Measurements from ENCODE around the gene PRR23E. TPM values are rescaled to one million over a fixed set of nuclear protein-coding genes. Genes with fewer than 3 reads are reported as not detected.

Gene PRR23E
- total and polyA plus RNA-seq, 10 of the 15 experiments (the other 5 are each of a cell fraction or from before 2014, with no cell fraction given): not detected

DNA sequence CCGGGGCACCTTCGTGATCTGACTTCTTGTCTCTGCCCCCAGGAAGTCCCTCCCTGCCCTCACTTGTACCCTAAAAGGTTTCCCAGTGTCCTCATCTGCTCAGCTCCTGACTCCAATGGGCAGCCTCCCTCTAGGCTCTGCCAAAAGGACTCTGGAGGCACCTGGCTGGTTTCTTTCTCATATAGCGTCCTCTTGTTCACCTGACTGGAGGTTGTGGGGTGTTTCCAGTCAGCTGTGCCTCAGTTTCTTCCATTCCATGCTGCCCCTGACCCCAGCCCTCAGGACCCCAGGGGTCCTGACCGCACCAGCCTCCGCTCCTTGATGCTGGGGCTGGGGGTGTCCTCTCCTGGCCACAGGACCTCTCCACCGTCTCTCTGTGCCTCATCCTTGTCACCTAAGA lies 2.5 kb downstream of the PRR23E start:
- Histone ChIP-seq H3K4me2 (ENCODE audit: control insufficient read depth, insufficient read depth) (no peak overlapping the region), H3K27me3 (replicated peaks in 1 of 2; ENCODE audit: control insufficient read depth in 2 of 2, insufficient read depth in 2 of 2, low read length in 1 of 2) (no peaks in the 10 kb centered on the region), H3K36me3 (ENCODE audit: control insufficient read depth in 2 of 2, insufficient read depth in 2 of 2, low read length in 1 of 2) (no peaks in the 10 kb centered on the region), H3K9me3 (replicated peaks; ENCODE audit: control insufficient read depth, insufficient read depth, low read length) (no peaks in the 10 kb centered on the region; the same call in 2 of the 3 replicates), H3K4me3 (no peak overlapping the region), H3K79me2 (ENCODE audit: control insufficient read depth, insufficient read depth, low read length) (no peaks in the 10 kb centered on the region), H3K9ac (ENCODE audit: control insufficient read depth, insufficient read depth, low read length) (no peak overlapping the region), H2AFZ (ENCODE audit: control insufficient read depth, low read depth, low read length) (no peak overlapping the region), H4K20me1 (ENCODE audit: control insufficient read depth, insufficient read depth) (no peaks in the 10 kb centered on the region), H3K4me1 (ENCODE audit: control insufficient read depth, insufficient read depth, low read length) (no peaks in the 10 kb centered on the region), H3K27ac (ENCODE audit: control insufficient read depth, insufficient read depth) (no peak overlapping the region)
- intact Hi-C loops (cut with micrococcal nuclease; ENCODE audit: unreplicated experiment) (no loop called here), in situ Hi-C loops (cut with MboI) (no loop called here)
- no peak for DNase-seq (ENCODE audit: low read depth, low spot score)
- ChIA-PET RAD21 (ENCODE audit: unreplicated experiment) (no interaction called here), CTCF (no interaction called here), POLR2A (no interaction called here), SMC1A (ENCODE audit: uncharacterized antibody, unreplicated experiment) (interaction anchor here (0.9 kb wide), 1 partner anchor 9 kb away, joined by 4 read pairs; no protein-coding TSS in a partner anchor)
- TF ChIP-seq NFIC (IDR thresholded peaks at IDR 0.05; ENCODE audit: low read depth, low read length): no peak
- TF ChIP-seq ZBED1 (IDR thresholded peaks at IDR 0.05; ENCODE audit: borderline replicate concordance): no peak
- no peak for TF ChIP-seq SIN3A (IDR thresholded peaks at IDR 0.05; ENCODE audit: low read depth, low read length)
- TF ChIP-seq, protein P1, sequence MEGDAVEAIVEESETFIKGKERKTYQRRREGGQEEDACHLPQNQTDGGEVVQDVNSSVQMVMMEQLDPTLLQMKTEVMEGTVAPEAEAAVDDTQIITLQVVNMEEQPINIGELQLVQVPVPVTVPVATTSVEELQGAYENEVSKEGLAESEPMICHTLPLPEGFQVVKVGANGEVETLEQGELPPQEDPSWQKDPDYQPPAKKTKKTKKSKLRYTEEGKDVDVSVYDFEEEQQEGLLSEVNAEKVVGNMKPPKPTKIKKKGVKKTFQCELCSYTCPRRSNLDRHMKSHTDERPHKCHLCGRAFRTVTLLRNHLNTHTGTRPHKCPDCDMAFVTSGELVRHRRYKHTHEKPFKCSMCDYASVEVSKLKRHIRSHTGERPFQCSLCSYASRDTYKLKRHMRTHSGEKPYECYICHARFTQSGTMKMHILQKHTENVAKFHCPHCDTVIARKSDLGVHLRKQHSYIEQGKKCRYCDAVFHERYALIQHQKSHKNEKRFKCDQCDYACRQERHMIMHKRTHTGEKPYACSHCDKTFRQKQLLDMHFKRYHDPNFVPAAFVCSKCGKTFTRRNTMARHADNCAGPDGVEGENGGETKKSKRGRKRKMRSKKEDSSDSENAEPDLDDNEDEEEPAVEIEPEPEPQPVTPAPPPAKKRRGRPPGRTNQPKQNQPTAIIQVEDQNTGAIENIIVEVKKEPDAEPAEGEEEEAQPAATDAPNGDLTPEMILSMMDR (IDR thresholded peaks at IDR 0.05 in 2 of 3, conservative IDR thresholded peaks at IDR 0.05 in 1 of 3; ENCODE audit: control insufficient read depth in 2 of 3, extremely low read depth in 1 of 3, insufficient read depth in 1 of 3, low read depth in 3 of 3, low read length in 3 of 3): no peak
- no peak for TF ChIP-seq STAT1 (conservative IDR thresholded peaks at IDR 0.05)
- no peak for TF ChIP-seq CREB1 (IDR thresholded peaks at IDR 0.05; ENCODE audit: low read depth)
- TF ChIP-seq ASH2L (IDR thresholded peaks at IDR 0.05; ENCODE audit: borderline replicate concordance, low read depth): no peak
- TF ChIP-seq IKZF2 (IDR thresholded peaks at IDR 0.05): no peak
- TF ChIP-seq ZNF24 (IDR thresholded peaks at IDR 0.05): no peak
- no peak for TF ChIP-seq TCF7 (IDR thresholded peaks at IDR 0.05; ENCODE audit: borderline replicate concordance)
- TF ChIP-seq, protein P2, sequence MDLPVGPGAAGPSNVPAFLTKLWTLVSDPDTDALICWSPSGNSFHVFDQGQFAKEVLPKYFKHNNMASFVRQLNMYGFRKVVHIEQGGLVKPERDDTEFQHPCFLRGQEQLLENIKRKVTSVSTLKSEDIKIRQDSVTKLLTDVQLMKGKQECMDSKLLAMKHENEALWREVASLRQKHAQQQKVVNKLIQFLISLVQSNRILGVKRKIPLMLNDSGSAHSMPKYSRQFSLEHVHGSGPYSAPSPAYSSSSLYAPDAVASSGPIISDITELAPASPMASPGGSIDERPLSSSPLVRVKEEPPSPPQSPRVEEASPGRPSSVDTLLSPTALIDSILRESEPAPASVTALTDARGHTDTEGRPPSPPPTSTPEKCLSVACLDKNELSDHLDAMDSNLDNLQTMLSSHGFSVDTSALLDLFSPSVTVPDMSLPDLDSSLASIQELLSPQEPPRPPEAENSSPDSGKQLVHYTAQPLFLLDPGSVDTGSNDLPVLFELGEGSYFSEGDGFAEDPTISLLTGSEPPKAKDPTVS (IDR thresholded peaks at IDR 0.05; ENCODE audit: low read depth, low read length): no peak
- BruUV-seq (replicated peaks): no TSS peak
- no peak for ATAC-seq
- FAIRE-seq: no peak
- WGBS (ENCODE audit: insufficient coverage, insufficient replicate concordance, low lambda C conversion rate, missing lambda C conversion rate): 10% methylated on average over 6 of the region's 6 CpGs
